Esophagus muscularis mucosa (tissue), 4 donors: Measurements from ENCODE around the gene HSD11B2. TPM values are rescaled to one million over a fixed set of nuclear protein-coding genes. Genes with fewer than 3 reads are reported as not detected.

Experiments used
- DNase-seq: peaks from one replicate; pipeline ENCODE4 v3.0.0-alpha.2; 2017; ENCODE audit errors: extremely low spot score
- H3K27ac ChIP-seq, 4 donors: fragments of 200-600 bp; sonication (generic); replicated peaks in 1 of 4; 1 replicate in 3 of 4; 2 replicates in 1 of 4; pipeline ENCODE4 v1.5.1; 2016 to 2019; ENCODE audit warnings: mild to moderate bottlenecking in 1 of 4
- H3K27me3 ChIP-seq, 4 donors: fragments of 200-600 bp; sonication (generic); one replicate each; pipeline versions ENCODE4 v1.5.1 to v1.6.0; 2016 to 2019
- H3K36me3 ChIP-seq, 4 donors: fragments of 200-600 bp; sonication (generic); one replicate each; pipeline ENCODE4 v1.5.1; 2016 to 2019
- H3K4me1 ChIP-seq, 4 donors: fragments of 200-600 bp; sonication (generic); one replicate each; pipeline ENCODE4 v1.5.1; 2016 to 2019
- H3K4me3 ChIP-seq, 4 donors: fragments of 200-600 bp; sonication (generic); 1 replicate in 2 of 4; 2 replicates in 2 of 4; pipeline ENCODE4 v1.5.1; 2016 to 2019; ENCODE audit warnings: mild to moderate bottlenecking in 4 of 4, moderate library complexity in 1 of 4
- H3K9me3 ChIP-seq, 4 donors: fragments of 200-600 bp; sonication (generic); 1 replicate in 3 of 4; 2 replicates in 1 of 4; pipeline ENCODE4 v1.5.1; 2016 to 2019
- EP300 ChIP-seq: sonication (generic); formaldehyde crosslinking; IDR thresholded peaks from one replicate; pipeline ENCODE4 v1.6.1; 2017; ENCODE audit warnings: antibody characterized with exemption
- POLR2A ChIP-seq: fragments of 450-650 bp; IDR thresholded peaks from one replicate; pipeline ENCODE4 v1.6.1; 2017; ENCODE audit warnings: antibody characterized with exemption, moderate library complexity, mild to moderate bottlenecking, low read depth
- POLR2AphosphoS5 ChIP-seq, 2 donors: sonication (generic); formaldehyde crosslinking; IDR thresholded peaks; one replicate each; pipeline ENCODE4 v1.6.1; 2017; ENCODE audit warnings: antibody characterized with exemption in 2 of 2
- WGBS: methylation state at CpG from one replicate; pipeline ENCODE4 v1.1.5; 2018; 5-methylcytosine and 5-hydroxymethylcytosine counted together
- intact Hi-C: fragments of 100-400 bp; cut with DNase I; formaldehyde crosslinking; loops from one replicate; pipeline ENCODE4 v1.15.1; 2023
- total RNA-seq, 4 donors: library from RNA; depleted of rRNA; stranded (reverse); fragments of >200 nt; gene quantifications; one replicate each; pipeline versions ENCODE4 v1.1.0 to v1.2.1, GENCODE V29; 2016
- TF ChIP-seq, protein P1 (sequence below), 3 experiments: fragments of 200-600 bp in 2 of 3; fragments of 450-650 bp in 1 of 3; sonication (generic) in 2 of 3; IDR thresholded peaks; one replicate each; pipeline ENCODE4 v1.5.1; 2017 to 2019; ENCODE audit warnings: antibody characterized with exemption in 3 of 3, mild to moderate bottlenecking in 2 of 3, moderate library complexity in 1 of 3

HSD11B2 gene
- total RNA-seq, 4 donors from 2014 or later = 0.42 to 2.2 (median 1.1) TPM; not detected in 1

DNA sequence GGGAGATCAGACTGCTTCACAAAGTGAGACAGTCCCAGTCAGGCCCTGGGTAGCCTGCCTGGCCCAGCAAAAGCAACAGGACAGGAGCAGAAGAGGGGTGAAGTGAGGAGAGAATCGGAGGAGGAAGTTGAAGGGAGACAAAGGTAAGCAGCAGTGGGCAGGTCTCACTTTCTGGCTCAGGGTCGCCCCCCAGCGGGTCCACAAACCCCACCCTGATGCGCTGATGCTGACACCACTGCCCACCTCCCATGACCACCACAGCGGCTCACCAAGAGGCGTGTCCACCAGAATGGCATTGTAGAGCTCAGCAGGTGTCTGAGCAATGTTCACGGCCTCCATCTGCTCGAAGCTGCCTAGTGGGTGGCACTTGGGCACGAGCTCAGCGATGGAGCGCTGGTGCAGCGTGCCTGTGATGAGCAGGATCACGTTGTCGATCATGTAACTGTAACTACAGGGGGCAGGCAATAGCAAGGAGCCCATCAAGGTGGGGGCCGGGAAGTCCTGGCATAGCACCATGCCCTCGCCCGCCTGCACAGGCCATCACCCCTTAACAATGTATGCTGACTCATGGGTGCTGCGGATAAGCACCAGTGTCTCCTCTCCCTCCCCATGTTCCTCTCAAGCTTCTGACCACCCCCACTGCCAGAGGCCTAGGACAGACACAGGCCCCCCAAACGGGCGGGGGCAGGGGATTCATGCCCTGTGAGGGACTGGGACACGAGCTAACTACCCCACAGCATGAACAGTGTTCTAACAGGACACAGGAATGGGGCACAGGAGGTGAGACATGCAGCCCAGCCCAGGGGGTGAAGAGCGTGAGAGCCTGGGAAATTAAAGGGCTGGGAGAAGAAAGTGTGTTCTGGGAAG, 13.6 kb downstream of the HSD11B2 start:
- no peaks in the 10 kb centered on the region for H3K9me3 ChIP-seq
- H3K27me3 ChIP-seq = no peaks in the 10 kb centered on the region
- WGBS = 81% methylated on average over 16 of the region's 22 CpGs
- TF ChIP-seq EP300 (no peak), POLR2AphosphoS5 (IDR thresholded peaks at IDR 0.05) (no peak), POLR2A (no peak)
- TF ChIP-seq, protein P1, sequence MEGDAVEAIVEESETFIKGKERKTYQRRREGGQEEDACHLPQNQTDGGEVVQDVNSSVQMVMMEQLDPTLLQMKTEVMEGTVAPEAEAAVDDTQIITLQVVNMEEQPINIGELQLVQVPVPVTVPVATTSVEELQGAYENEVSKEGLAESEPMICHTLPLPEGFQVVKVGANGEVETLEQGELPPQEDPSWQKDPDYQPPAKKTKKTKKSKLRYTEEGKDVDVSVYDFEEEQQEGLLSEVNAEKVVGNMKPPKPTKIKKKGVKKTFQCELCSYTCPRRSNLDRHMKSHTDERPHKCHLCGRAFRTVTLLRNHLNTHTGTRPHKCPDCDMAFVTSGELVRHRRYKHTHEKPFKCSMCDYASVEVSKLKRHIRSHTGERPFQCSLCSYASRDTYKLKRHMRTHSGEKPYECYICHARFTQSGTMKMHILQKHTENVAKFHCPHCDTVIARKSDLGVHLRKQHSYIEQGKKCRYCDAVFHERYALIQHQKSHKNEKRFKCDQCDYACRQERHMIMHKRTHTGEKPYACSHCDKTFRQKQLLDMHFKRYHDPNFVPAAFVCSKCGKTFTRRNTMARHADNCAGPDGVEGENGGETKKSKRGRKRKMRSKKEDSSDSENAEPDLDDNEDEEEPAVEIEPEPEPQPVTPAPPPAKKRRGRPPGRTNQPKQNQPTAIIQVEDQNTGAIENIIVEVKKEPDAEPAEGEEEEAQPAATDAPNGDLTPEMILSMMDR (IDR thresholded peaks at IDR 0.05) = no peak
- intact Hi-C loops = no loop called here
- H3K4me1 ChIP-seq = peaks cover 72 to 88% (median 80%) of the 10 kb centered on the region in 4 donors
- no peak overlapping the region for H3K4me3 ChIP-seq
- H3K27ac ChIP-seq = peak overlapping the region; percentile 7 to 71 (median 56)
- H3K36me3 ChIP-seq = peaks cover under 1 to 80% (median 36%) of the 10 kb centered on the region in 4 donors
- DNase-seq = no peak

DNA sequence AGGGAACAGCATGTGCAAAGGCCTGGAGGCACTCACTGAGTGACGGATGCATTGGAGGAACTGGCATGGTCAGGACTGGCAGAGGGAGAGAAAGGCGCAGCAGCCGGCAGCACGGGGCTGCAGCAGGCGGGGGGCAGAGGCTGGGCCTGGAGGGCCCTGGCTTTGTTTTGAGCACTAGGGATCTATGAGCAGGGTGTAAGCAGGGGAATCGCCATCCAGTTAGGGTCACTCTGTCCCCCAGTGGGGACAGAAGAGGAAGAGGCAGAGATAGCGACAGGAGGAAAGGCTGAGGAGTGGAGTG, 14.2 kb downstream of the HSD11B2 start:
- Histone ChIP-seq H3K36me3 (peaks cover 0 to 80% (median 35%) of the 10 kb centered on the region in 4 donors), H3K27me3 (no peaks in the 10 kb centered on the region), H3K27ac (peak overlapping the region in 1 of 4 donors; percentile 20), H3K4me3 (no peak overlapping the region), H3K4me1 (peaks cover 78 to 94% (median 85%) of the 10 kb centered on the region in 4 donors), H3K9me3 (no peaks in the 10 kb centered on the region)
- intact Hi-C loops = no loop called here
- TF ChIP-seq POLR2A (no peak), POLR2AphosphoS5 (IDR thresholded peaks at IDR 0.05) (no peak), EP300 (no peak)
- TF ChIP-seq, protein P1 (IDR thresholded peaks at IDR 0.05) = no peak
- 93% methylated on average over 7 of the region's 7 CpGs for WGBS
- DNase-seq = no peak

DNA sequence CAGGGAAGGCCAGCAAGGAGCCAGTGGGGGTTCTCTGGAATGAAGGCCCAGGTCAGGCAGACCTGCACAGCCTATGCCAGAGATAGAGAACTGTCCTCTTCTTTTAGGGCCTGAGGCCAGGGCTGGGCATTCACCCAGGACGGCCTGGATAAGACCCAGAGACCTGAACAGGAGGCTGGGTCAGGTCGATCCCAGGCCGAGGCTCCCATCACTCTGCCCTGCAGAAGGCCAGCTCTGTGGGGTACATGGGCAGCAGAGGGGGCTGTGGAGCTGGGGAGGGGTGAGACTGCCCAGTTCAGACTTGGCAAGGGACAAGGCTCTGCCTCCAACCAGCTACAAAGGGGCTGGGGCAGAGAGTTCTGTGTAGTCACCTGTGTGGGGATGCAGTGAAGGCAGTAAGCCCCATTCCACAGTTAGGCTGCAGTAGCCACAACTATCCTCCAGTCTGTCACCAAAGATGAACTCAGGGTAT, 14.6 kb downstream of the HSD11B2 start:
- Histone ChIP-seq H3K9me3 (no peaks in the 10 kb centered on the region), H3K4me3 (no peak overlapping the region), H3K4me1 (peaks cover 81 to 98% (median 89%) of the 10 kb centered on the region in 4 donors), H3K27ac (peak overlapping the region in 2 of 4 donors; percentile 20 to 33), H3K36me3 (peaks cover 0 to 79% (median 33%) of the 10 kb centered on the region in 4 donors), H3K27me3 (no peaks in the 10 kb centered on the region)
- intact Hi-C loops = no loop called here
- TF ChIP-seq EP300 = no peak
- TF ChIP-seq, protein P1 (IDR thresholded peaks at IDR 0.05) = no peak
- no peak for TF ChIP-seq POLR2AphosphoS5 (IDR thresholded peaks at IDR 0.05)
- TF ChIP-seq POLR2A = no peak
- 50% methylated on average over 3 of the region's 3 CpGs for WGBS
- DNase-seq = no peak

DNA sequence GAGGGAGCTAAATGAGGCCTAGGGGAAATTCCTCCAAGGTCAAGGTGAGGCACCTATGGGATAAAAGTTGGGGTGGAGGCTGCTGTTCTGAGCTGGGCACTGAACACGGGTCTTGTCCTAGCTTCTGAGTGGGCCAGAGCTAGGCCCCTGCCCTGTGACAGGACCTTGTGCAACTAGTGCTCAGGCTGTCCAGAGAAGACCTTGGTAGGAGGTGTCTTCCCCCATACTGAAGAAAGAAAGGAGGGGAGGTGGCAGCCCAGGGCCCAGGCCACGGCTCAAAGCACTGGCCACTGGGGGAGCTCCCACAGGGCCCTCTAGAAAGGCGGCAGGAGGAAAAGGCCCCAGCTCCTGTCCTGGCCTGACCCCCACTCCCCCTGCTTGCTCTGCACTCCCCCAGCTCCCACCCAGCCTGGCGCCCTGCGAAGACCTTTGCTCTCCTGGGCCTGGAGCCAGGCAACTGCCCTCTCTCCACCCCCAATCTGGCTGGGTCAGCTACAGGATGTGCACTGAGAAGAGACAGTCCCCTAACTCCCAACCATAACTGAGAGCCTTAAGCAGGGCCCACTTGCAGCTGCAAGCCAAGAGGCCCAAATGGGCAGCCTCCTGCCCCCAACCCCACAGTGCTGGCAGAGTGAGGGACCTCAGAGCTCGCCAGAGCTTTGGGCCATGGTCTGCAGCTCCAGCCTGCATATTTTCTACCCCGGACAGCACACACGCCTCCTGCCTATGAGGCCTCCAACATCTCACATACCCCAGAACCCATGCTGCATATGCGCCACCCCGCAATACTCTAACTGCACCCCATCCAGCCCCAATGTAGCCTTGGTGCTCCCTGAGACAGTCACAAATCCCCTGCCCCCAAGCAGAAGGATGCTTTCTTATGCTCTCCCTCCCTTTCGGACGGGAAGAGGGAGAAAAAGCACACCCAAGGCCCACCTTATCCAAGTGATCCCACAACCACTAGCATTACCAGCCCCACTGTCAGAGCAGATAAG, 15.3 kb downstream of the HSD11B2 start:
- H3K27me3 ChIP-seq = no peaks in the 10 kb centered on the region
- H3K4me1 ChIP-seq = peaks cover 86 to 98% (median 96%) of the 10 kb centered on the region in 4 donors
- WGBS = 71% methylated on average over 9 of the region's 12 CpGs
- H3K9me3 ChIP-seq = no peaks in the 10 kb centered on the region
- H3K36me3 ChIP-seq = peaks cover 0 to 79% (median 35%) of the 10 kb centered on the region in 4 donors
- intact Hi-C loops = no loop called here
- TF ChIP-seq POLR2A (no peak), POLR2AphosphoS5 (IDR thresholded peaks at IDR 0.05) (no peak), EP300 (no peak)
- TF ChIP-seq, protein P1 (IDR thresholded peaks at IDR 0.05) = no peak
- DNase-seq = no peak
- no peak overlapping the region for H3K4me3 ChIP-seq
- H3K27ac ChIP-seq = peak overlapping the region; percentile 15 to 43 (median 34)
